H1 (cell line): Measurements from ENCODE around the gene BTRC. TPM values are rescaled to one million over a fixed set of nuclear protein-coding genes. Genes with fewer than 3 reads are reported as not detected.

Experiments
- BRCA1 ChIP-seq: IDR thresholded peaks from 2 replicates; pipeline ENCODE4 v1.6.1; 2012; ENCODE audit warnings: low read depth, low read length, improper control_type of control experiment
- CHD7 ChIP-seq: fragments of 300-600 bp; sonication (generic); IDR thresholded peaks from 2 replicates; pipeline ENCODE4 v1.7.1; 2012; ENCODE audit warnings: low read length, moderate library complexity, mild to moderate bottlenecking, inconsistent platforms; ENCODE audit not compliant: insufficient replicate concordance
- CTCF ChIP-seq, 3 experiments: IDR thresholded peaks; 1 replicate in 2 of 3; 2 replicates in 1 of 3; pipeline versions ENCODE4 v1.5.1 to v1.6.1; 2011; ENCODE audit warnings: low read length in 3 of 3, mild to moderate bottlenecking in 3 of 3, inconsistent platforms in 2 of 3, low read depth in 1 of 3, moderate library complexity in 1 of 3; ENCODE audit not compliant: insufficient read depth in 1 of 3; ENCODE audit errors: control extremely low read depth in 1 of 3
- GABPA ChIP-seq: IDR thresholded peaks from 2 replicates; pipeline ENCODE4 v1.6.1; 2011; ENCODE audit warnings: mild to moderate bottlenecking, low read length, moderate library complexity, borderline replicate concordance; ENCODE audit not compliant: insufficient read depth
- MAX ChIP-seq: IDR thresholded peaks from 2 replicates; pipeline ENCODE4 v1.6.1; 2012; ENCODE audit warnings: inconsistent platforms
- NANOG ChIP-seq: IDR thresholded peaks from 2 replicates; pipeline ENCODE4 v1.6.1; 2011; ENCODE audit warnings: low read length, low read depth, mild to moderate bottlenecking, inconsistent platforms; ENCODE audit not compliant: insufficient read depth, poor library complexity, severe bottlenecking
- TCF12 ChIP-seq: IDR thresholded peaks from 2 replicates; pipeline ENCODE4 v1.6.1; 2011; ENCODE audit warnings: low read depth, mild to moderate bottlenecking, low read length
- polyA plus RNA-seq, 7 experiments: library from polyadenylated mRNA; depleted of rRNA in 3 of 7; stranded (reverse) in 5 of 7; unstranded in 2 of 7; fragments of >200 nt in 5 of 7; fragments of 200-250 nt in 2 of 7; gene quantifications; 1 replicate in 5 of 7; 2 replicates in 1 of 7; 4 replicates in 1 of 7; pipeline versions ENCODE4 v1.2.1 to v1.2.3, GENCODE V29; 2011 to 2013; ENCODE audit warnings: missing spikeins in 2 of 7, mixed read lengths in 2 of 7
- total RNA-seq: library from RNA; stranded (reverse); fragmentation: NEBNext Ultra II Directional; extraction: Animal tissue kit (Norgen Biotek cat#: 25700); gene quantifications from 2 replicates; pipeline ENCODE4 v1.2.1, GENCODE V29; 2021

BTRC gene
- total and polyA plus RNA-seq, 2 of the 8 experiments (the other 6 are each of a cell fraction or from before 2014, with no cell fraction given), result 9.9 to 24.7 TPM

- TF ChIP-seq CTCF (IDR thresholded peaks at IDR 0.05; ENCODE audit: control extremely low read depth in 1 of 3, insufficient read depth in 1 of 3, low read depth in 1 of 3, low read length in 3 of 3) (peak; percentile 93 to 100 (median 97)), NANOG (no peak), MAX (no peak), GABPA (peak; percentile 66; the same call in 1 of the 2 replicates), TCF12 (0 out of 2 replicates have a peak, but pooled peaks have one; percentile 16), BRCA1 (no peak), CHD7 (no peak)
Measured at GRCh38 chr10:101602761-101603398, 248.9 kb downstream of the BTRC start (continued).
